Measurements from ENCODE around the gene DNAI1. TPM values are rescaled to one million over a fixed set of nuclear protein-coding genes. Genes with fewer than 3 reads are reported as not detected.

DNAI1 gene
- total and polyA plus RNA-seq, 2 of the 13 experiments (the other 11 are each of a cell fraction or from before 2014, with no cell fraction given): not detected

DNA sequence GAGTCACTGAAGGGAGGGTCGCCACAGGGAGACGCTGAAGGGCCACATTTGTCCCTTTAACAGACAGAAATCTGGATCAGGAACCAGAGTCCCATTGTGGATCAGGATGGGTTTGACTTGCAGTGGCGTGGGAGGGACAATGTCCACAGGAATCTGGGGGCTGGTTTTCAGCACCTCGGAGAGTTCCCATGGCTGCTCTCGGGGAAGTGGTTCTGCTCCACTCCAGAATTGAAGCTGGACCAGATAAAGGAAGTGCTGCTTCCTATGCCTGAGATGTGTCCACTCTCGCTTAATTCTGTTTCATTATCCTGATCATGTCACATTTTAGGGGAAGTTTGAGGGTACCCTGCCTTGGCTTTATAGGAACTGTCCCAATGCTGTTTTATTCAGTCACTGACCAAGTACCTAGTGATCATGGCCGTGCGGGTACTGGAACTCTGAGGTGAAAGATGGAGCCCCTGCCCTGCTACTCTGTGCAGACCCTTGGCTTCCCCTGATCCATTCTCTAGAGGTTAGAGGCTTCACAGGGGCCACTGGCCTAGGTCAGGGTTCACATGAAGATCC lies 35.4 kb downstream of the DNAI1 start (continued):
- TF ChIP-seq CEBPZ (IDR thresholded peaks at IDR 0.05; ENCODE audit: low read length) (no peak), KAT8 (CRISPR knock-in tag; IDR thresholded peaks at IDR 0.05) (no peak), MED1 (CRISPR knock-in tag; IDR thresholded peaks at IDR 0.05) (no peak), ZUFSP (CRISPR knock-in tag; IDR thresholded peaks at IDR 0.05; ENCODE audit: borderline replicate concordance) (no peak), THYN1 (CRISPR knock-in tag; IDR thresholded peaks at IDR 0.05; ENCODE audit: borderline replicate concordance, low read depth) (no peak), ZNF33B (CRISPR knock-in tag; IDR thresholded peaks at IDR 0.05) (no peak), ZC3H4 (CRISPR knock-in tag; IDR thresholded peaks at IDR 0.05; ENCODE audit: borderline replicate concordance) (no peak), ELK4 (CRISPR knock-in tag; IDR thresholded peaks at IDR 0.05; ENCODE audit: borderline replicate concordance) (no peak), TBX3 (IDR thresholded peaks at IDR 0.05; ENCODE audit: borderline replicate concordance) (no peak), TCF7 (IDR thresholded peaks at IDR 0.05; ENCODE audit: low read depth) (no peak), ZNF788 (CRISPR knock-in tag; IDR thresholded peaks at IDR 0.05; ENCODE audit: borderline replicate concordance) (no peak), HNF4G (IDR thresholded peaks at IDR 0.05; ENCODE audit: borderline replicate concordance, low read depth, low read length) (no peak), HNF4G (CRISPR knock-in tag; IDR thresholded peaks at IDR 0.05; ENCODE audit: borderline replicate concordance, low read depth) (no peak), KLF11 (CRISPR knock-in tag; IDR thresholded peaks at IDR 0.05) (no peak), ZEB1 (IDR thresholded peaks at IDR 0.05; ENCODE audit: insufficient replicate concordance, low read depth) (no peak), HNF4A (CRISPR knock-in tag; IDR thresholded peaks at IDR 0.05) (no peak), SNAPC2 (CRISPR knock-in tag; IDR thresholded peaks at IDR 0.05) (no peak), HMGXB4 (CRISPR knock-in tag; IDR thresholded peaks at IDR 0.05; ENCODE audit: borderline replicate concordance in 1 of 2, low read depth in 1 of 2) (no peak)
- TF ChIP-seq, protein P1, sequence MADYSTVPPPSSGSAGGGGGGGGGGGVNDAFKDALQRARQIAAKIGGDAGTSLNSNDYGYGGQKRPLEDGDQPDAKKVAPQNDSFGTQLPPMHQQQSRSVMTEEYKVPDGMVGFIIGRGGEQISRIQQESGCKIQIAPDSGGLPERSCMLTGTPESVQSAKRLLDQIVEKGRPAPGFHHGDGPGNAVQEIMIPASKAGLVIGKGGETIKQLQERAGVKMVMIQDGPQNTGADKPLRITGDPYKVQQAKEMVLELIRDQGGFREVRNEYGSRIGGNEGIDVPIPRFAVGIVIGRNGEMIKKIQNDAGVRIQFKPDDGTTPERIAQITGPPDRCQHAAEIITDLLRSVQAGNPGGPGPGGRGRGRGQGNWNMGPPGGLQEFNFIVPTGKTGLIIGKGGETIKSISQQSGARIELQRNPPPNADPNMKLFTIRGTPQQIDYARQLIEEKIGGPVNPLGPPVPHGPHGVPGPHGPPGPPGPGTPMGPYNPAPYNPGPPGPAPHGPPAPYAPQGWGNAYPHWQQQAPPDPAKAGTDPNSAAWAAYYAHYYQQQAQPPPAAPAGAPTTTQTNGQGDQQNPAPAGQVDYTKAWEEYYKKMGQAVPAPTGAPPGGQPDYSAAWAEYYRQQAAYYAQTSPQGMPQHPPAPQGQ (CRISPR knock-in tag; IDR thresholded peaks at IDR 0.05; ENCODE audit: borderline replicate concordance): no peak

Measured in HepG2 (cell line).